SU-DHL-6 (cell line): ENCODE data around the gene NRARP.

Source experiments
- EZH2phosphoT487 ChIP-seq: fragments of 200-600 bp; sonication (generic), shearing (Covaris generic); conservative IDR thresholded peaks from 2 replicates; pipeline ENCODE4 v1.6.1; 2018; ENCODE audit warnings: mild to moderate bottlenecking, antibody characterized with exemption, low read length, moderate library complexity, mixed read lengths
- TF ChIP-seq, protein P1 (sequence below): fragments of 200-600 bp; sonication (generic); IDR thresholded peaks from one replicate; pipeline ENCODE4 v1.5.1; 2017; ENCODE audit warnings: antibody characterized with exemption, mild to moderate bottlenecking, low read length, moderate library complexity; ENCODE audit not compliant: insufficient read depth, poor library complexity, severe bottlenecking

DNA sequence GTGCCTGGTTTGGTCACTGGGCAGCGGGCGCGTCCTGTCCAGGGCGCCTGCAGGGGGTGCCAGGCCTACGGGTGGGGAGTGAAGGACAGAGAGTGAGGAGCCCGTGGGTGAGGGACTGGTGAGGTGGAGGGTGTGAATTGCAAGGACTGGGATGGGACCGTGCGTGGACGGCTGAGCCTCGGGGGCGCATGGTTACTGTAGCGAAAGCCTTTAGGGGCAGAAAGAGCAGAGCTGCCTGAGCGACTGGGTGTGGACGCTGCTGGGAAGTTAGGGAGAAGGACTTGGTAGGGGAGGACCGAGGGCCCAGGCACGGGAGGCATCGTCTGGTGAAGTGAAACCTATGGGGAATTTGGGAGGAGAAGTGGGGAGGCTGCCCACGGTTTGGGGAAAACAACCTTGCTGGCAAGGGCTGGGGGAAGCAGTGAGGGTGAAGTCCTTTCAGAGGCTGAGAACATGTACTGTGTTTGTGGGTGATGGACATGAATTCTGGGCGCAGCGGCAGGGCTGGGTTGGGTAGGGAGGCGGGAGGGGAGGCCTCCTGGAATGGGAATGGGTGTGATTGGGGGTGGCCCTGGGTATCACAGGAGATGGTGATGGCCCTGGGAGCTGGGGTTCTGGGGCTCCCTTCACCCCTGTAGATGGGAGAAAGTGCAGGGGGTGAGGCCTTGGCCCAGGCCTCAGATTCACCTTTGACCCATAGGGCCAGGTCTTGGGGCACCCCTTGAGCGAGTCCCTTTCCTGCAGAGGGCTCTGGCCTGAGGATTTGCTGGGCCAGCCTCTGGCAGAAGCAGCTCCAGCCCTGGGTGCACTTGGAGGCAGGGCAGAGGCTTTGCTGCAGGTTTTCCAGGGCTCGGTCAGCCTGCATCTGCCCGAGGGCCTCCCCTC lies 26.2 kb downstream of the NRARP start:
- TF ChIP-seq, protein P1, sequence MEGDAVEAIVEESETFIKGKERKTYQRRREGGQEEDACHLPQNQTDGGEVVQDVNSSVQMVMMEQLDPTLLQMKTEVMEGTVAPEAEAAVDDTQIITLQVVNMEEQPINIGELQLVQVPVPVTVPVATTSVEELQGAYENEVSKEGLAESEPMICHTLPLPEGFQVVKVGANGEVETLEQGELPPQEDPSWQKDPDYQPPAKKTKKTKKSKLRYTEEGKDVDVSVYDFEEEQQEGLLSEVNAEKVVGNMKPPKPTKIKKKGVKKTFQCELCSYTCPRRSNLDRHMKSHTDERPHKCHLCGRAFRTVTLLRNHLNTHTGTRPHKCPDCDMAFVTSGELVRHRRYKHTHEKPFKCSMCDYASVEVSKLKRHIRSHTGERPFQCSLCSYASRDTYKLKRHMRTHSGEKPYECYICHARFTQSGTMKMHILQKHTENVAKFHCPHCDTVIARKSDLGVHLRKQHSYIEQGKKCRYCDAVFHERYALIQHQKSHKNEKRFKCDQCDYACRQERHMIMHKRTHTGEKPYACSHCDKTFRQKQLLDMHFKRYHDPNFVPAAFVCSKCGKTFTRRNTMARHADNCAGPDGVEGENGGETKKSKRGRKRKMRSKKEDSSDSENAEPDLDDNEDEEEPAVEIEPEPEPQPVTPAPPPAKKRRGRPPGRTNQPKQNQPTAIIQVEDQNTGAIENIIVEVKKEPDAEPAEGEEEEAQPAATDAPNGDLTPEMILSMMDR = no peak
- no peak for TF ChIP-seq EZH2phosphoT487
